SK-N-SH (cell line): ENCODE measurements around the gene CYBA. TPM values are rescaled to one million over a fixed set of nuclear protein-coding genes. Genes with fewer than 3 reads are reported as not detected.

Experiments
- CTCF ChIA-PET: fragments of 300-600, 350-600 bp; formaldehyde crosslinking; extraction: SDS; loops from one replicate; lab custom pipeline; 2021; lab: Yijun Ruan, JAX
- POLR2A ChIA-PET: fragments of 350-600 bp; sonication (Branson Sonifier 250); formaldehyde crosslinking; extraction: SDS; loops from one replicate; lab custom pipeline; 2020; ENCODE audit warnings: antibody characterized with exemption, inconsistent platforms; lab: Yijun Ruan, JAX
- DNase-seq: peaks from one replicate; pipeline ENCODE4 v3.0.0; 2012
- H2AFZ ChIP-seq: fragments of 200-600 bp; sonication (generic); 2 replicates; pipeline ENCODE4 v1.8.1; 2016; ENCODE audit warnings: antibody characterized with exemption, mild to moderate bottlenecking, low read depth
- H3F3A ChIP-seq: fragments of 200-600 bp; sonication (generic); replicated peaks from 2 replicates; pipeline ENCODE3; 2016; ENCODE audit warnings: antibody characterized with exemption, mild to moderate bottlenecking; ENCODE audit not compliant: insufficient read depth
- H3K27ac ChIP-seq, 2 experiments: fragments of 200-500 bp in 1 of 2; fragments of 200-600 bp in 1 of 2; sonication (Bioruptor generic) in 1 of 2; sonication (generic), shearing (Covaris generic) in 1 of 2; 2 replicates each; pipeline versions ENCODE4 v1.5.1 to v1.6.1; 2014 to 2016; ENCODE audit warnings: low read depth in 2 of 2, inconsistent platforms in 1 of 2, low read length in 1 of 2, mild to moderate bottlenecking in 1 of 2, mixed read lengths in 1 of 2
- H3K27me3 ChIP-seq: fragments of 200-600 bp; sonication (generic), shearing (Covaris generic); 2 replicates; pipeline ENCODE4 v1.6.1; 2016; ENCODE audit warnings: mixed run types; ENCODE audit not compliant: insufficient read depth
- H3K36me3 ChIP-seq, 2 experiments: fragments of 200-500 bp in 1 of 2; fragments of 200-600 bp in 1 of 2; sonication (Bioruptor generic) in 1 of 2; sonication (generic) in 1 of 2; replicated peaks in 1 of 2; 2 replicates each; pipeline versions ENCODE3 to v1.5.1; 2014 to 2016; ENCODE audit warnings: low read length in 1 of 2, mild to moderate bottlenecking in 1 of 2; ENCODE audit not compliant: insufficient read depth in 2 of 2, control insufficient read depth in 1 of 2
- H3K4me1 ChIP-seq, 2 experiments: fragments of 200-500 bp in 1 of 2; fragments of 200-600 bp in 1 of 2; sonication (Bioruptor generic) in 1 of 2; sonication (generic), shearing (Covaris generic) in 1 of 2; 2 replicates each; pipeline versions ENCODE4 v1.5.1 to v1.6.1; 2014 to 2016; ENCODE audit warnings: low read depth in 1 of 2, low read length in 1 of 2, mixed run types in 1 of 2; ENCODE audit not compliant: insufficient read depth in 2 of 2, control insufficient read depth in 1 of 2
- H3K4me2 ChIP-seq: fragments of 200-600 bp; sonication (generic), shearing (Covaris generic); 2 replicates; pipeline ENCODE4 v1.6.1; 2017; ENCODE audit warnings: mixed run types
- H3K4me3 ChIP-seq, 2 experiments: fragments of 200-500 bp in 1 of 2; fragments of 200-600 bp in 1 of 2; sonication (Bioruptor generic) in 1 of 2; sonication (generic), shearing (Covaris generic) in 1 of 2; 2 replicates each; pipeline versions ENCODE4 v1.5.1 to v1.8.1; 2014 to 2016; ENCODE audit warnings: low read depth in 2 of 2, inconsistent platforms in 1 of 2, low read length in 1 of 2, mild to moderate bottlenecking in 1 of 2, mixed read lengths in 1 of 2, moderate library complexity in 1 of 2
- H3K79me2 ChIP-seq: fragments of 200-600 bp; sonication (generic); 2 replicates; pipeline ENCODE4 v1.8.1; 2017; ENCODE audit warnings: mild to moderate bottlenecking; ENCODE audit not compliant: insufficient read depth
- H3K9ac ChIP-seq: fragments of 200-600 bp; sonication (generic); 2 replicates; pipeline ENCODE4 v1.6.1; 2017; ENCODE audit warnings: mixed run types
- H3K9me2 ChIP-seq: fragments of 200-600 bp; sonication (generic); 2 replicates; pipeline ENCODE4 v1.6.1; 2017; ENCODE audit warnings: mixed run types
- H3K9me3 ChIP-seq: fragments of 200-600 bp; sonication (generic); 2 replicates; pipeline ENCODE4 v1.6.1; 2017; ENCODE audit warnings: mixed run types, mild to moderate bottlenecking, moderate library complexity
- H4K20me1 ChIP-seq: fragments of 200-600 bp; sonication (generic); 2 replicates; pipeline ENCODE4 v1.6.1; 2017; ENCODE audit warnings: mild to moderate bottlenecking, mixed run types; ENCODE audit not compliant: insufficient read depth
- CHD2 ChIP-seq: fragments of 150-350 bp; IDR thresholded peaks from 2 replicates; pipeline ENCODE4 v1.6.1; 2018; ENCODE audit warnings: low read length; ENCODE audit not compliant: partially characterized antibody
- EP300 ChIP-seq, 2 experiments: IDR thresholded peaks; 2 replicates each; pipeline versions ENCODE4 v1.4.0 to v1.6.1; 2012; ENCODE audit warnings: borderline replicate concordance in 1 of 2, low read depth in 1 of 2, low read length in 1 of 2
- EZH2phosphoT487 ChIP-seq: fragments of 200-600 bp; sonication (generic); IDR thresholded peaks from 2 replicates; pipeline ENCODE4 v1.6.1; 2017; ENCODE audit warnings: low read depth, mixed run types, mild to moderate bottlenecking, antibody characterized with exemption, moderate library complexity, borderline replicate concordance
- FOSL2 ChIP-seq: IDR thresholded peaks from 2 replicates; pipeline ENCODE4 v1.4.0; 2012; ENCODE audit warnings: low read depth, mild to moderate bottlenecking, moderate library complexity, borderline replicate concordance
- FOXJ3 ChIP-seq: sonication (generic); formaldehyde crosslinking; IDR thresholded peaks from 2 replicates; pipeline ENCODE4 v1.5.1; 2020; ENCODE audit warnings: mild to moderate bottlenecking, missing genetic modification reagents
- FOXM1 ChIP-seq: IDR thresholded peaks from 2 replicates; pipeline ENCODE4 v1.4.0; 2012; ENCODE audit warnings: low read depth, mild to moderate bottlenecking
- GABPA ChIP-seq: IDR thresholded peaks from 2 replicates; pipeline ENCODE4 v1.4.0; 2012; ENCODE audit warnings: low read depth, mild to moderate bottlenecking
- GATA2 ChIP-seq: sonication (generic); formaldehyde crosslinking; IDR thresholded peaks from 2 replicates; pipeline ENCODE4 v1.5.0; 2020; ENCODE audit warnings: mild to moderate bottlenecking, missing genetic modification reagents
- JUND ChIP-seq: IDR thresholded peaks from 2 replicates; pipeline ENCODE4 v1.4.0; 2012
- MEF2A ChIP-seq: IDR thresholded peaks from 2 replicates; pipeline ENCODE4 v1.4.0; 2012; ENCODE audit warnings: low read depth, borderline replicate concordance
- MXI1 ChIP-seq: IDR thresholded peaks from 2 replicates; pipeline ENCODE4 v1.6.1; 2012; ENCODE audit warnings: mild to moderate bottlenecking, low read depth, low read length, improper control_type of control experiment
- RAD21 ChIP-seq: IDR thresholded peaks from 2 replicates; pipeline ENCODE4 v1.6.1; 2012; ENCODE audit warnings: mild to moderate bottlenecking, low read length
- RCOR1 ChIP-seq: fragments of 150-350 bp; IDR thresholded peaks from 2 replicates; pipeline ENCODE4 v1.6.1; 2017; ENCODE audit warnings: antibody characterized with exemption, low read length
- RXRA ChIP-seq: IDR thresholded peaks from 2 replicates; pipeline ENCODE4 v1.4.0; 2012; ENCODE audit warnings: low read depth, mild to moderate bottlenecking, borderline replicate concordance
- SMC3 ChIP-seq: IDR thresholded peaks from 2 replicates; pipeline ENCODE4 v1.6.1; 2012; ENCODE audit warnings: low read depth, low read length, improper control_type of control experiment
- TEAD4 ChIP-seq: IDR thresholded peaks from 2 replicates; pipeline ENCODE4 v1.4.0; 2012; ENCODE audit warnings: mild to moderate bottlenecking, borderline replicate concordance; ENCODE audit not compliant: insufficient read depth
- WGBS: methylation state at CpG from one replicate; pipeline ENCODE4 v1.1.6; 2017; ENCODE audit warnings: low lambda C conversion rate; 5-methylcytosine and 5-hydroxymethylcytosine counted together
- polyA plus RNA-seq, 3 experiments: library from polyadenylated mRNA; depleted of rRNA; stranded (reverse); fragments of >200 nt; gene quantifications; 2 replicates each; pipeline ENCODE4 v1.2.3, GENCODE V29; 2012
- TF ChIP-seq, protein P1 (sequence below): IDR thresholded peaks from 2 replicates; pipeline ENCODE4 v1.4.0; 2012; ENCODE audit warnings: low read depth
- TF ChIP-seq, protein P2 (sequence below): IDR thresholded peaks from 2 replicates; pipeline ENCODE4 v1.6.1; 2012; ENCODE audit warnings: mild to moderate bottlenecking, low read depth, low read length, moderate library complexity

CYBA gene
- polyA plus RNA-seq, 1 of the 3 experiments (the other 2 are of a cell fraction): 176 TPM

DNA sequence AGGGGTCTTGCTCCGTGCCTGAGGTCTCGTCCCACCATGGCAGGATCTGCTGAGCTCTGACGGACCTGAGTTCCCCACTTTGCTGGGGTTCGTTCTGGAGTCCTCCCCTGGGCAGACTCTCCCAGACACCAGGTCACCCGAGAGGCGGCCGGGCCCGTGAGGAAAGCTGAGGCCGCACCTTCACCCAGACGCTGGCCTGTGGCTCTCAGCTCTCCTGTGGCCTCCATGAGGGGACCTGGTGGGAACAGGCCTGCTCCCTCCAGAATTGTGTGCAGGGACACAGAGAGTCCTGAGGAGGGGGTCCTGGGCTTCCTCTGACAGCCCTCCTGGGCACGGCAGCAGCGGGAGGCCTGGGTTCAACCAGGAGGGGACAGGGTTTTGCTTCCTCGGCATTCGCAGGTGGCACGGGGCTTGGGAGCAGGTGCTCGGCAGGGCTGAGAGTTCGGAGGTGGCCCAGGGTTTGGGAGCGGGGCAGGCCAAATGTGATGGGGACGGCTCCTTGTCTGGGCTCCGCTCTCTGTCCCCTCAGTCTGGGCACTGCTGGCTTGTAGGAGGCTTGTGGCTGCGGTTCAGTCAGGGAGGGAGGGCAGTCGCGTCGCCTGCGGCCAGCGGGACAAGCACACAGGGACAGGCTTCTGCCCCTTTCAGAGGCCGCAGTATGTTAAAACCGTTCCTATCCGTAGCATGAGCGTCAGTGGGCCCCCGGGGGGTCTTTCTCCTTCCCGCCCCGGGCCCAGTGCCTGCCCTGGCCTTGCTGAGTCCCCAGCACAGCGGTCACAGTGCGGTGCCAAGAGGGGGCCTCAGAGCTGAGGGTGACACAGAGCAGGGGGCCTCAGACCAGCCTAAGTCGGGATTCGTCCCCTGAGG, 43.6 kb upstream of the CYBA start:
- no peaks in the 10 kb centered on the region for H3K79me2 ChIP-seq
- H3K27me3 ChIP-seq: no peaks in the 10 kb centered on the region
- ChIA-PET POLR2A (no interaction called here), CTCF (interaction anchor here (1.0 kb wide), 1 partner anchor 23 kb away, joined by 3 read pairs; no protein-coding TSS in a partner anchor)
- H4K20me1 ChIP-seq: no peaks in the 10 kb centered on the region
- TF ChIP-seq, protein P1, sequence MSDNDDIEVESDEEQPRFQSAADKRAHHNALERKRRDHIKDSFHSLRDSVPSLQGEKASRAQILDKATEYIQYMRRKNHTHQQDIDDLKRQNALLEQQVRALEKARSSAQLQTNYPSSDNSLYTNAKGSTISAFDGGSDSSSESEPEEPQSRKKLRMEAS: no peak
- TF ChIP-seq SMC3 (no peak), FOSL2 (no peak), GABPA (no peak), RXRA (no peak), TEAD4 (no peak), RCOR1 (no peak), EZH2phosphoT487 (no peak), MEF2A (no peak), RAD21 (no peak), MXI1 (no peak), CHD2 (no peak), EP300 (IDR thresholded peaks at IDR 0.05; ENCODE audit: borderline replicate concordance in 1 of 2, low read depth in 1 of 2, low read length in 1 of 2) (no peak), FOXJ3 (CRISPR knock-in tag) (no peak), GATA2 (CRISPR knock-in tag) (no peak), JUND (no peak), FOXM1 (no peak)
- TF ChIP-seq, protein P2, sequence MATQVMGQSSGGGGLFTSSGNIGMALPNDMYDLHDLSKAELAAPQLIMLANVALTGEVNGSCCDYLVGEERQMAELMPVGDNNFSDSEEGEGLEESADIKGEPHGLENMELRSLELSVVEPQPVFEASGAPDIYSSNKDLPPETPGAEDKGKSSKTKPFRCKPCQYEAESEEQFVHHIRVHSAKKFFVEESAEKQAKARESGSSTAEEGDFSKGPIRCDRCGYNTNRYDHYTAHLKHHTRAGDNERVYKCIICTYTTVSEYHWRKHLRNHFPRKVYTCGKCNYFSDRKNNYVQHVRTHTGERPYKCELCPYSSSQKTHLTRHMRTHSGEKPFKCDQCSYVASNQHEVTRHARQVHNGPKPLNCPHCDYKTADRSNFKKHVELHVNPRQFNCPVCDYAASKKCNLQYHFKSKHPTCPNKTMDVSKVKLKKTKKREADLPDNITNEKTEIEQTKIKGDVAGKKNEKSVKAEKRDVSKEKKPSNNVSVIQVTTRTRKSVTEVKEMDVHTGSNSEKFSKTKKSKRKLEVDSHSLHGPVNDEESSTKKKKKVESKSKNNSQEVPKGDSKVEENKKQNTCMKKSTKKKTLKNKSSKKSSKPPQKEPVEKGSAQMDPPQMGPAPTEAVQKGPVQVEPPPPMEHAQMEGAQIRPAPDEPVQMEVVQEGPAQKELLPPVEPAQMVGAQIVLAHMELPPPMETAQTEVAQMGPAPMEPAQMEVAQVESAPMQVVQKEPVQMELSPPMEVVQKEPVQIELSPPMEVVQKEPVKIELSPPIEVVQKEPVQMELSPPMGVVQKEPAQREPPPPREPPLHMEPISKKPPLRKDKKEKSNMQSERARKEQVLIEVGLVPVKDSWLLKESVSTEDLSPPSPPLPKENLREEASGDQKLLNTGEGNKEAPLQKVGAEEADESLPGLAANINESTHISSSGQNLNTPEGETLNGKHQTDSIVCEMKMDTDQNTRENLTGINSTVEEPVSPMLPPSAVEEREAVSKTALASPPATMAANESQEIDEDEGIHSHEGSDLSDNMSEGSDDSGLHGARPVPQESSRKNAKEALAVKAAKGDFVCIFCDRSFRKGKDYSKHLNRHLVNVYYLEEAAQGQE: no peak
- no peak overlapping the region for H3K4me3 ChIP-seq
- WGBS: 80% methylated on average over 23 of the region's 37 CpGs
- no peaks in the 10 kb centered on the region for H3F3A ChIP-seq
- H3K4me1 ChIP-seq: no peaks in the 10 kb centered on the region
- no peak overlapping the region for H3K4me2 ChIP-seq
- H3K27ac ChIP-seq: no peak overlapping the region
- H3K9me3 ChIP-seq: no peaks in the 10 kb centered on the region
- H3K36me3 ChIP-seq: peaks cover 0 to 22% of the 10 kb centered on the region in 2 experiments
- DNase-seq: no peak
- no peak overlapping the region for H3K9ac ChIP-seq
- H3K9me2 ChIP-seq: no peaks in the 10 kb centered on the region
- no peak overlapping the region for H2AFZ ChIP-seq
